ENCODE data around the gene TCF21.
"Not testable (repeated sequence)": the region's sequence is repeated elsewhere in the genome, so short reads cannot be mapped to it uniquely, and the experiment has no call there.

TCF21 gene

GRCh38 chr6:133936352-133936751, 47.4 kb downstream of the TCF21 start:
- not testable (repeated sequence) for FAIRE-seq

DNA sequence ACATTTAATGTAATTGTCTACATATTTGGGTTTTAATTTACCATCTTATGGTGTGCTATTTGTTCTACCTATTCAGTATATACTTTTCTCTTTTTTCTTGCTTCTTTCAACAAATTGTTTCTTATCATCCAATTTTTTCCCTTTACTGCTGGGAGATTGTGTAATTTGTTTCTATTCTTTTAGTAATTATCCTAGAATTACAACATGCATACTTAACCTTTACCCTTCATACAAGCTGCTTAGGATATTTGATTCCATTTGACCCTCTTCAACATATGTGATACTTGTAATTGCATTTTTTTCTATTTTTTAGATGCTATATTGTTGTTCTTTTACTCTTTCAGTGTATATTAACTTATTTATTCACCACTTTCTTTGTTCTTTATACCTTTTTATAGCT, 49.0 kb downstream of the TCF21 start:
- no peak for FAIRE-seq

- no peak for FAIRE-seq
Observed at GRCh38 chr6:133938533-133938932, 49.6 kb downstream of the TCF21 start.

DNA sequence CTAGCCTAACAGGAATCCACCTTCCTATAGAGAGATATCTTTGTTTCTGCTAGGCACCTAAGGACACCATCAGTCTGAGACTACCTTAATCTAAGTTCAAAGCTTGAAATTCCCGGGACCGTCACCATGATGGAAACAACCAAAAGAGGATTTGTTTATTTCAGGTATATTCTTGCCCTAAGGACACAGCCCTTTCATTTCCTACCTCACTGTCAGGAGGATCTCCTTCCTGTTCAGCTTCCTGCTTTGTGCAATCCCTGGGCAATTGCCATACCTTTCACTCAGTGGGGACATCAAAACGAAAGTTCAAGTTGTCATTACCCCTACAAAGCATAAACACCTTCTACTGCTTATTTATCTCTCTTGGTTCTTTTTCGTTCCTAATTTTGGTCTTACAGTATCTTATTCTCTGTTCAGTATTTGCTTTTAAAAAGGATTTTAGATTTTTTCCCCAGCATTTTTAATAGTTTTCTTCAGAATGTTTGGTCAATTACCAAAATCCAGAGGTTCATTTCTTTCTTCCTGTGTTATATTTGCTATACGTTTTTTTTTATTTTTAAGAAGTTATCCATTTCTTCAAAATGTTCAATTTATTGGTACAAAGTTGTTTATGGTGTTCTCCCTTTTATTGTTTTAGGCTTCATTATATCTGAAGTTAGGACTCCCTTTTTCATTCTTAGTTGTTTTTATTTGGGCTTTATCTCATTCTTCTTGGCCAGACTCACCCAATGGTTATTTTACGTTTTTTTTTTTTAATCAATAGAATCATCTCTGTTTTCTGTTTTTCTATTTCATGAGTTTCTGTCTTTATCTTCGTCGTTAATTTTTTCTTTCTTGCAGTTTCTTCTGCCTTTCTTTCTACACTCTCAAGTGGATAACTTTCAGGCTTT, 51.1 kb downstream of the TCF21 start:
- no peak for FAIRE-seq
